Stimulated activated CD4-positive, alpha-beta T cell treated with anti-CD3 and anti-CD28 coated beads, Interleukin-15, amount 100 ng/mL, for 48 hours (primary cell): Measurements from ENCODE around the gene PLEKHG1.
A peak's percentile ranks its signal among the peaks of the same experiment; 100 is the strongest.

Experiments used
- DNase-seq, 2 donors: peaks; one replicate each; pipeline ENCODE4 v3.0.0-alpha.2; 2020; ENCODE audit warnings: low read depth in 2 of 2

Gene PLEKHG1

GRCh38 chr6:150589852-150590251, 9.8 kb upstream of the PLEKHG1 start:
- DNase-seq = no peak

- no peak for DNase-seq
Observed at GRCh38 chr6:150590446-150590845, 9.2 kb upstream of the PLEKHG1 start.

- no peak for DNase-seq
Observed at GRCh38 chr6:150592377-150592995, 7.2 kb upstream of the PLEKHG1 start.

- no peak for DNase-seq
Observed at GRCh38 chr6:150593119-150593518, 6.6 kb upstream of the PLEKHG1 start.

GRCh38 chr6:150596439-150596838, 3.2 kb upstream of the PLEKHG1 start:
- DNase-seq = no peak

GRCh38 chr6:150598401-150598800, 1.3 kb upstream of the PLEKHG1 start:
- DNase-seq = no peak

- DNase-seq = no peak
Observed at GRCh38 chr6:150598858-150599198, 857 bp upstream of the PLEKHG1 start.

- DNase-seq = no peak
Observed at GRCh38 chr6:150600010-150600300, 270 bp downstream of the PLEKHG1 start.

GRCh38 chr6:150600301-150601017, 774 bp downstream of the PLEKHG1 start:
- DNase-seq = peak; percentile 58 to 68

GRCh38 chr6:150601439-150601838, 1.8 kb downstream of the PLEKHG1 start:
- DNase-seq = no peak

GRCh38 chr6:150603176-150603575, 3.5 kb downstream of the PLEKHG1 start:
- DNase-seq = no peak

- DNase-seq = no peak
Observed at GRCh38 chr6:150604467-150604866, 4.8 kb downstream of the PLEKHG1 start.

- no peak for DNase-seq
Observed at GRCh38 chr6:150605333-150605732, 5.6 kb downstream of the PLEKHG1 start.

- DNase-seq = no peak
Observed at GRCh38 chr6:150606168-150606591, 6.5 kb downstream of the PLEKHG1 start.

GRCh38 chr6:150606647-150607328, 7.1 kb downstream of the PLEKHG1 start:
- no peak for DNase-seq

- DNase-seq = no peak
Observed at GRCh38 chr6:150607329-150607650, 7.6 kb downstream of the PLEKHG1 start.

- DNase-seq = no peak
Observed at GRCh38 chr6:150610584-150610983, 10.9 kb downstream of the PLEKHG1 start.

- DNase-seq = no peak
Observed at GRCh38 chr6:150613269-150613668, 13.6 kb downstream of the PLEKHG1 start.

GRCh38 chr6:150615967-150616366, 16.3 kb downstream of the PLEKHG1 start:
- DNase-seq = no peak

- DNase-seq = no peak
Observed at GRCh38 chr6:150616586-150616985, 16.9 kb downstream of the PLEKHG1 start.

- DNase-seq = no peak
Observed at GRCh38 chr6:150617062-150617461, 17.4 kb downstream of the PLEKHG1 start.

GRCh38 chr6:150617496-150618460, 18.1 kb downstream of the PLEKHG1 start:
- DNase-seq = no peak
